Sigmoid colon (tissue), 4 donors: ENCODE data around the gene TMPRSS6.

ENCODE experiments used
- CTCF ChIP-seq, 4 experiments: fragments of 450-650 bp in 3 of 4; fragments of 200-600 bp in 1 of 4; IDR thresholded peaks; one replicate each; pipeline ENCODE4 v1.5.1; 2016 to 2019; ENCODE audit warnings: antibody characterized with exemption in 4 of 4, mild to moderate bottlenecking in 3 of 4, moderate library complexity in 2 of 4
- POLR2AphosphoS5 ChIP-seq, 4 donors: sonication (generic); formaldehyde crosslinking; IDR thresholded peaks; one replicate each; pipeline ENCODE4 v1.6.1; 2017; ENCODE audit warnings: antibody characterized with exemption in 4 of 4

- TF ChIP-seq CTCF (IDR thresholded peaks at IDR 0.05) (no peak), POLR2AphosphoS5 (IDR thresholded peaks at IDR 0.05) (no peak)
Measured at GRCh38 chr22:37088750-37089408, 20.6 kb downstream of the TMPRSS6 start.
